GM12873 (cell line): ENCODE measurements around the gene HLA-B.

Source experiments
- TF ChIP-seq, protein P1 (sequence below): IDR thresholded peaks from 2 replicates; pipeline ENCODE4 v1.5.1; 2012; ENCODE audit warnings: low read depth, mild to moderate bottlenecking, moderate library complexity, low read length, control low read depth; ENCODE audit not compliant: insufficient read depth; ENCODE audit errors: missing control alignments

Gene HLA-B

DNA sequence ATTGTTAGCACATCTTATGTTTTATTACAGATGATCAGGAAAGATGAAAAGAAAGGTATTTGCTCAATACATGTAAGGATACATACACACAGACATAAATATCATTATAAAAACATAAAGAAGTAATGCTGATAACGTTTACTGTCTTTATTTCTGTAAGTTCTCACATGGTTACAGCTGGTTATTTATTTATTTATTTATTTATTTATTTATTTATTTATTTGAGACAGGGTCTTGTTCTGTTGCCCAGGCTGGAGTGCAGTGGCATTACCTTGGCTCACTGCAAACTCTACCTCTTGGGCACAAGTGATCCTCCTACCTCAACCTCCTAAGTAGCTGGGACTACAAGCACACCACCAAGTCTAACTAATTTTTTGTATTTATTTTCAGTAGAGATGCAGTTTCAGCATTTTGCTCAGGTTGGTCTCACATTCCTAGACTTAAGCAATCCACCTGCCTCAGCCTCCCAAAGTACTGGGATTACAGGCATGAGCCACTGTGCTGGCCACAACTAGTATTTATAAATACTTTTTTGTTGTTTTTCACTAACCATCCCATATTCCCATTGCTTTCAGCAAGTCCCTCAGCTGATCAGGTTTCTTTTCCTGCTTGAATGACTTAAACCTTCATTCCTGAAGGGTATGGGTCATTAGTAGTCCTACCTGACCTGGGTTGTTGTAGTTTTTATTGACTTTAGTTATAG is 35.8 kb downstream of the HLA-B start:
- TF ChIP-seq, protein P1, sequence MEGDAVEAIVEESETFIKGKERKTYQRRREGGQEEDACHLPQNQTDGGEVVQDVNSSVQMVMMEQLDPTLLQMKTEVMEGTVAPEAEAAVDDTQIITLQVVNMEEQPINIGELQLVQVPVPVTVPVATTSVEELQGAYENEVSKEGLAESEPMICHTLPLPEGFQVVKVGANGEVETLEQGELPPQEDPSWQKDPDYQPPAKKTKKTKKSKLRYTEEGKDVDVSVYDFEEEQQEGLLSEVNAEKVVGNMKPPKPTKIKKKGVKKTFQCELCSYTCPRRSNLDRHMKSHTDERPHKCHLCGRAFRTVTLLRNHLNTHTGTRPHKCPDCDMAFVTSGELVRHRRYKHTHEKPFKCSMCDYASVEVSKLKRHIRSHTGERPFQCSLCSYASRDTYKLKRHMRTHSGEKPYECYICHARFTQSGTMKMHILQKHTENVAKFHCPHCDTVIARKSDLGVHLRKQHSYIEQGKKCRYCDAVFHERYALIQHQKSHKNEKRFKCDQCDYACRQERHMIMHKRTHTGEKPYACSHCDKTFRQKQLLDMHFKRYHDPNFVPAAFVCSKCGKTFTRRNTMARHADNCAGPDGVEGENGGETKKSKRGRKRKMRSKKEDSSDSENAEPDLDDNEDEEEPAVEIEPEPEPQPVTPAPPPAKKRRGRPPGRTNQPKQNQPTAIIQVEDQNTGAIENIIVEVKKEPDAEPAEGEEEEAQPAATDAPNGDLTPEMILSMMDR = no peak

GRCh38 chr6:31317036-31317435 is 39.9 kb downstream of the HLA-B start:
- TF ChIP-seq, protein P1 = no peak

DNA sequence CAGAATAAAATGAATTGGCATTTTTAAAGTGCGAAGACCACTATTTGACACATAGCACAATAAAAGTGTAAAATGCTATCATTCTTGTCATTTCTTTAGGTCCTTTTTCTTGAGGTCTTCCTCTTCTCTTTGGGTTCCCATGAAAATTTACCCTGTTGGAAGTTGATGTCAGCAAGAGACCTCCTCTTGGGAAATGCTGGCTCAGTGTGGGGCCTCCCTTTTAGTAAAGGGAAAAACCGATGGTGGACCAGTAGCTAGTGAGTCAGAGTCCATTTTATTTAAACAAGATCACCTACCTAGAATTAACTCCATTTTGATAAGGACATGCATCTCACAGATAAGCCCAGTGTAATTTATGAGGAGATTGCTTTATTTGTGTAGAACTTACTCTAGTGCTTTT is 47.3 kb downstream of the HLA-B start:
- TF ChIP-seq, protein P1 = no peak

DNA sequence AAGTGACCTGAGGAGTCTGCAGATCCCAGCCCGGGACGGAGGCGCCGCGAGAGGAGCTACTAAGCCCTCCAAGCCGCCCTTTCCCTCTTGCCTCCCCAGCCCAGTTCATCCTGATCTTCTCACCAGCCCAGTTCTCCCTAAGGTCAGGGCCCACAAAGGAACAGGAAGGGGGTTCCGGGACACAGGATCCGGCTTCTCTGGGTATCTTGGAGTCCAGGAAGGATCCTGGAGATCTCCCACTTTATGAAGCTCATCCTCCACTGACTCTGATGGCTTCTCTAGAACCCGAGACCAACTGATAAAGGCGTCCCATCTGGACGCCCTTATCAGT is 48.2 kb downstream of the HLA-B start:
- TF ChIP-seq, protein P1 = no peak

DNA sequence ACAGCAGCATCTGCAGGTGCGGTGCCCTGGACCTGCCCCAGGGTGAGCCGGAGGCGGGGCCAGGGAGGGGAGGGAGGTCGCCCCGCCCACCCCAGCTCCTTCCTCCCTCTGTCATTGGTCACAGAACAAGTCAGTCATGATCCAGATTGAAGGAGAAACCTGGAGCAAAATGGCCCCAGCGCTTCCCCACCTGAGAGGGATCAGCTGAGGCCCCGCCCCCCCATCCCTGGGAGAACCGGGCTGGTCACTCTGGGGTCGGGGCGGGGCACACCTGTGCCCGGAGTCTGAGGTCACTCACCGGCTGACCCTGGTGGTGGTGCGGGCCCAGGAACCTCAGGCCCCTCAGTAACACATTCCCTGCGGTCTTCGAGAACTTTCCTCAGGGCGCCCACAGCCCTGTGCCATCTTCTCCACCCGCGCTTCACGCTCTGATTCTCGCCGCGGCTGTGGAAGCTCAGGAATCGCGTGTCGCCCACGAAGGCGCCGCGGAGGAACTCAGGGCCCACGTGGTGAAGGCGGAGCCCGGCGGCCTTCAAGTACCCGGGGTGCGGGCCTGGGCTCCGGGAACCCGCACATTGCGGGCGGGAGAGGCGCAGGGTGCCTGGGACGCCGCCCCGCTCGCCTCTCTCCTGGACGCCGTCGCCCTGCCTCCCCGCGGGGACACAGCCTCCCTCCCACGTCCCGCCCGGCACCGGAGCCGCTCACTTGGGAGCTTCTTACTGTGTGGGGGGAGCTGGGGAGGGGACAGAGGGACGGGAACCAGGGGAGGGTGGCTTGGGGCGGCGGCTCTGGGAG is 48.7 kb downstream of the HLA-B start:
- TF ChIP-seq, protein P1 = no peak

DNA sequence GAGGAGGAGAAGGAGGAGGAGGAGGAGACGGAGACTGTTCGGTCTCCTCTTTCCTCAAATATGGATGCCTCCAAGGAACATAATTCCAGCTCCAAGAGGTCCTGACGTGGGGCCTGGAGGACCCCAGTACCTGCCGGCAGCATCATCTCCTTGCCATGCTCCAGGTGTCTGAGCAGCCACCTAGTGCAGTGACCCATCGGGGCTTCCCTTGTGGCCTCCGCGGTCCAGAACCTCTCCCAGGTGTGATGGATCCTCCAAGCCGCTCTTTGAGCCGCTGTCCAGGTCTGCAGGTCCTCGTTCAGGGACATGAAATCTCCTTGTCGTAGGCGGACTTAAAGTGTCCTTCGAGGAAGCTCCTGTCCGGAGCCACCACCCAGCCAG is 49.3 kb downstream of the HLA-B start:
- TF ChIP-seq, protein P1 = no peak

- TF ChIP-seq, protein P1 = no peak
These were observed 51.2 kb downstream of the HLA-B start for GRCh38 chr6:31305703-31306219.
